ENCODE measurements around the gene ZFAND6. TPM values are rescaled to one million over a fixed set of nuclear protein-coding genes. Genes with fewer than 3 reads are reported as not detected.

Gene ZFAND6
- total and polyA plus RNA-seq, 2 experiments from 2014 or later = 104 to 187 TPM

DNA sequence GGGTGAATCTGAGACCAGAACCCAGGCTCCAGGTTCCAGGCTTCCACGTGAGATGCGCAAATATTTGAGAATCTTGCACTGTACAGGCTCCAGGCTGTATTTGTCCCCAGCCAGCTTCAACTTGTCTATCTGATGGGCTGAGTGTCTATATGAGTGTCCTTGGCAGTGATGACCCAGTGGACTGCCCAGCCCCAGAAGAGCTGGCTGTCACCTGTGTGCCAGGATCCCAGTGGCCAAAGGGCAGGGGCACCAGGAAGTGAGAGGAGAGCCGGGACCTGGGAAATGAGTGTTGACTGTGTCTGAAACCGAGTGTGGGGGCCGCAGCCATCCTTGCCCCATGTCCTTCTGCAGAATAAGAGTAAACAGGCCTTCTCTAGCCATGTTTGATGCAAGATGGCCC, 103.7 kb downstream of the ZFAND6 start:
- Histone ChIP-seq H3K4me2 (no peak overlapping the region), H3K27me3 (no peaks in the 10 kb centered on the region), H3K79me2 (no peaks in the 10 kb centered on the region), H3K4me1 (ENCODE audit: insufficient read depth) (peaks cover 24% of the 10 kb centered on the region), H3K27ac (no peak overlapping the region), H3K36me3 (replicated peaks; ENCODE audit: insufficient read depth, low read depth) (no peaks in the 10 kb centered on the region), H4K20me1 (ENCODE audit: insufficient read depth, poor library complexity, severe bottlenecking) (no peaks in the 10 kb centered on the region), H3K4me3 (no peak overlapping the region), H3K9me2 (replicated peaks; ENCODE audit: insufficient read depth) (no peaks in the 10 kb centered on the region), H2AFZ (no peak overlapping the region), H3K9me3 (ENCODE audit: low read depth) (no peaks in the 10 kb centered on the region)
- no peak for DNase-seq (ENCODE audit: low spot score)
- 93% methylated on average over 5 of the region's 5 CpGs for WGBS (ENCODE audit: low lambda C conversion rate, missing lambda C conversion rate)
- TF ChIP-seq EZH2phosphoT487 (IDR thresholded peaks at IDR 0.05; ENCODE audit: low read depth, severe bottlenecking, unreplicated experiment) (no peak), EZH2 (IDR thresholded peaks at IDR 0.05; ENCODE audit: borderline replicate concordance) (no peak)
- TF ChIP-seq, protein P1, sequence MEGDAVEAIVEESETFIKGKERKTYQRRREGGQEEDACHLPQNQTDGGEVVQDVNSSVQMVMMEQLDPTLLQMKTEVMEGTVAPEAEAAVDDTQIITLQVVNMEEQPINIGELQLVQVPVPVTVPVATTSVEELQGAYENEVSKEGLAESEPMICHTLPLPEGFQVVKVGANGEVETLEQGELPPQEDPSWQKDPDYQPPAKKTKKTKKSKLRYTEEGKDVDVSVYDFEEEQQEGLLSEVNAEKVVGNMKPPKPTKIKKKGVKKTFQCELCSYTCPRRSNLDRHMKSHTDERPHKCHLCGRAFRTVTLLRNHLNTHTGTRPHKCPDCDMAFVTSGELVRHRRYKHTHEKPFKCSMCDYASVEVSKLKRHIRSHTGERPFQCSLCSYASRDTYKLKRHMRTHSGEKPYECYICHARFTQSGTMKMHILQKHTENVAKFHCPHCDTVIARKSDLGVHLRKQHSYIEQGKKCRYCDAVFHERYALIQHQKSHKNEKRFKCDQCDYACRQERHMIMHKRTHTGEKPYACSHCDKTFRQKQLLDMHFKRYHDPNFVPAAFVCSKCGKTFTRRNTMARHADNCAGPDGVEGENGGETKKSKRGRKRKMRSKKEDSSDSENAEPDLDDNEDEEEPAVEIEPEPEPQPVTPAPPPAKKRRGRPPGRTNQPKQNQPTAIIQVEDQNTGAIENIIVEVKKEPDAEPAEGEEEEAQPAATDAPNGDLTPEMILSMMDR (IDR thresholded peaks at IDR 0.05; ENCODE audit: poor library complexity) = no peak

DNA sequence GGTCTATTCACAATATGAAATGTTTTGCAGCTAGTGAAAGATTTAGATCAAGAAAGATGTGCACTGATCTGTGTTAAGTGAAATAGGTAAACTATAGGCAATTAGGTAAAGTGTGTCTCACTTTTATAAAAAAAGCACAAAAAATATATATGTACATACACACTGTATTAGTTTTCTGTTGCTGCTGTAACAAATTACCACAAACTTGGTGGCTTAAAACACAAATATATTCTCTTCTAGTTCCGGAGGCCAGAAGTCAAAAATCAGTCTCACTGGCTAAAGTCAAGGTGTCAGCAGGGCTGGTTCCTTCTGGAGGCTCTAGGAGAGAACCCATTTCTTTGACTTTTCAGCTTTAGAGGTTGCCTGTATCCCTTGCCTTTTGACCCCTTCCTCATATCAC, 104.4 kb downstream of the ZFAND6 start:
- Histone ChIP-seq H3K79me2 (no peaks in the 10 kb centered on the region), H3K27me3 (no peaks in the 10 kb centered on the region)
- no peak for TF ChIP-seq EZH2 (IDR thresholded peaks at IDR 0.05; ENCODE audit: borderline replicate concordance)
- TF ChIP-seq EZH2phosphoT487 (IDR thresholded peaks at IDR 0.05; ENCODE audit: low read depth, severe bottlenecking, unreplicated experiment) = no peak
- TF ChIP-seq, protein P1 (IDR thresholded peaks at IDR 0.05; ENCODE audit: poor library complexity) = no peak

DNA sequence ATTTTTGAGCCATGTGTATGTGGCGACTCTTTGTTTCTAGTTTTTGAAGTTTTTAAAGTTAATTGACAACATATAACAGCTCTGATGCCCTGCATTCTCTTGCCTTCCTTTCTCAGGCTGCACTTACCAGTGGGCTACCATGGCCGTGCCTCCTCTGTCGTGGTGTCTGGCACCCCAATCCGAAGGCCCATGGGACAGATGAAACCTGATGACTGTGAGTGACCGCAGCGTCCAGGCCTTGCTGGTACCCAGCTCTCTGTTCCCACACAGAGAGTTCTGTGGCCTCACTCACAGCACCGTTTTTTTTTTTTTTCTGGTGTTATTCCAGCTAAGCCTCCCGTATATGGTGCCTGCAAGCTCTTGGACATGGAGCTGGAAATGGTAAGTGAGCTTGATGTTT, 108.5 kb downstream of the ZFAND6 start:
- H3K4me3 ChIP-seq = no peak overlapping the region
- no peaks in the 10 kb centered on the region for H3K9me2 ChIP-seq (replicated peaks; ENCODE audit: insufficient read depth)
- H3K4me1 ChIP-seq (ENCODE audit: insufficient read depth) = no peaks in the 10 kb centered on the region
- no peak for DNase-seq (ENCODE audit: low spot score)
- H3K36me3 ChIP-seq (replicated peaks; ENCODE audit: insufficient read depth, low read depth) = no peaks in the 10 kb centered on the region
- 95% methylated on average over 8 of the region's 8 CpGs for WGBS (ENCODE audit: low lambda C conversion rate, missing lambda C conversion rate)
- H3K4me2 ChIP-seq = no peak overlapping the region
- no peaks in the 10 kb centered on the region for H3K27me3 ChIP-seq
- TF ChIP-seq, protein P1 (IDR thresholded peaks at IDR 0.05; ENCODE audit: poor library complexity) = no peak
- TF ChIP-seq EZH2phosphoT487 (IDR thresholded peaks at IDR 0.05; ENCODE audit: low read depth, severe bottlenecking, unreplicated experiment) (no peak), EZH2 (IDR thresholded peaks at IDR 0.05; ENCODE audit: borderline replicate concordance) (no peak)
- H4K20me1 ChIP-seq (ENCODE audit: insufficient read depth, poor library complexity, severe bottlenecking) = no peaks in the 10 kb centered on the region
- no peaks in the 10 kb centered on the region for H3K79me2 ChIP-seq
- no peaks in the 10 kb centered on the region for H3K9me3 ChIP-seq (ENCODE audit: low read depth)
- H3K27ac ChIP-seq = no peak overlapping the region
- no peak overlapping the region for H2AFZ ChIP-seq

More for the DNA sequence above, 104.4 kb downstream of the ZFAND6 start:
- Histone ChIP-seq H3K9me3 (ENCODE audit: low read depth) (no peaks in the 10 kb centered on the region), H3K9me2 (replicated peaks; ENCODE audit: insufficient read depth) (no peaks in the 10 kb centered on the region), H3K4me2 (no peak overlapping the region), H3K4me1 (ENCODE audit: insufficient read depth) (peaks cover 24% of the 10 kb centered on the region), H2AFZ (no peak overlapping the region), H3K4me3 (no peak overlapping the region), H3K36me3 (replicated peaks; ENCODE audit: insufficient read depth, low read depth) (no peaks in the 10 kb centered on the region), H3K27ac (no peak overlapping the region), H4K20me1 (ENCODE audit: insufficient read depth, poor library complexity, severe bottlenecking) (no peaks in the 10 kb centered on the region)
- DNase-seq (ENCODE audit: low spot score) = no peak
- 100% methylated on average over 1 of the region's 1 CpG for whole genome bisulfite sequencing (ENCODE audit: low lambda C conversion rate, missing lambda C conversion rate)

DNA sequence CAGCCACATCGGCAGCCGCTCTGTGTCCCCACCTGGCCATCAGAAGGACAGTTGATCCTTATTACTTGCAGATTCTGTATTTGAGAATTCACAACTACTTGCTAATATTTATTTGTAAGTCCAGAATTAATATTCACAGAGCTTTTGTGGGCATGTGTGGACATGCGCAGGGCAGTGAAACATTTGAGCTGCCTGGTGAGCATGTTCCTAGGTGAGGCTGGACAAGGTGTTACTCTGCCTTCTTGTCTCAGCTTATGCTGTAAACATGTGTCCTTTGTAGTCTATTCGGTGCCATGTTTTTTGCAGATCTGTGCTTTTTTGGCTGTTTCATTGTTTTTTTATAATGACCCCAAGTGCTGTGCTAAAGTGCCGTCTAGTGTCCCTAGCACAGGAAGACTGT, 108.9 kb downstream of the ZFAND6 start:
- no peak overlapping the region for H2AFZ ChIP-seq
- no peak for DNase-seq (ENCODE audit: low spot score)
- H3K4me3 ChIP-seq = no peak overlapping the region
- 69% methylated on average over 5 of the region's 5 CpGs for WGBS (ENCODE audit: low lambda C conversion rate, missing lambda C conversion rate)
- H3K27me3 ChIP-seq = no peaks in the 10 kb centered on the region
- no peaks in the 10 kb centered on the region for H3K79me2 ChIP-seq
- no peaks in the 10 kb centered on the region for H3K36me3 ChIP-seq (replicated peaks; ENCODE audit: insufficient read depth, low read depth)
- H3K27ac ChIP-seq = no peak overlapping the region
- no peak overlapping the region for H3K4me2 ChIP-seq
- no peaks in the 10 kb centered on the region for H3K4me1 ChIP-seq (ENCODE audit: insufficient read depth)
- H4K20me1 ChIP-seq (ENCODE audit: insufficient read depth, poor library complexity, severe bottlenecking) = no peaks in the 10 kb centered on the region
- TF ChIP-seq, protein P1 (IDR thresholded peaks at IDR 0.05; ENCODE audit: poor library complexity) = no peak
- TF ChIP-seq EZH2phosphoT487 (IDR thresholded peaks at IDR 0.05; ENCODE audit: low read depth, severe bottlenecking, unreplicated experiment) = no peak
- TF ChIP-seq EZH2 (IDR thresholded peaks at IDR 0.05; ENCODE audit: borderline replicate concordance) = no peak
- no peaks in the 10 kb centered on the region for H3K9me2 ChIP-seq (replicated peaks; ENCODE audit: insufficient read depth)
- H3K9me3 ChIP-seq (ENCODE audit: low read depth) = no peaks in the 10 kb centered on the region
